SK-N-MC (cell line): ENCODE results near the gene WNT7A.

Experiments used
- EZH2 ChIP-seq: fragments of 200-600 bp; sonication (generic); IDR thresholded peaks from one replicate; pipeline ENCODE4 v1.6.1; 2017; ENCODE audit warnings: antibody characterized with exemption
- POLR2AphosphoS5 ChIP-seq: IDR thresholded peaks from 2 replicates; pipeline ENCODE4 v1.6.1; 2012; ENCODE audit warnings: mild to moderate bottlenecking, low read depth, low read length, borderline replicate concordance

GRCh38 chr3:13894096-13894806 lies 14.4 kb upstream of the WNT7A start:
- TF ChIP-seq POLR2AphosphoS5 (no peak), EZH2 (no peak)
